Measurements from ENCODE around the gene SAP30L.

The SAP30L gene

GRCh38 chr5:154479944-154480750, 34.4 kb downstream of the SAP30L start:
- DNase-seq = no peak

GRCh38 chr5:154480847-154481246, 35.0 kb downstream of the SAP30L start:
- DNase-seq = no peak

- no peak for DNase-seq
These were observed 36.0 kb downstream of the SAP30L start for GRCh38 chr5:154481584-154482381.

- no peak for DNase-seq
These were observed 37.0 kb downstream of the SAP30L start for GRCh38 chr5:154482528-154483449.

- DNase-seq = no peak
These were observed 38.0 kb downstream of the SAP30L start for GRCh38 chr5:154483654-154484392.

- no peak for DNase-seq
These were observed 38.7 kb downstream of the SAP30L start for GRCh38 chr5:154484393-154485095.

- no peak for DNase-seq
These were observed 39.3 kb downstream of the SAP30L start for GRCh38 chr5:154485096-154485491.

GRCh38 chr5:154485850-154486426, 40.1 kb downstream of the SAP30L start:
- DNase-seq = no peak

- DNase-seq = no peak
These were observed 40.6 kb downstream of the SAP30L start for GRCh38 chr5:154486427-154486866.

- no peak for DNase-seq
These were observed 41.7 kb downstream of the SAP30L start for GRCh38 chr5:154487541-154487940.

- no peak for DNase-seq
These were observed 46.1 kb downstream of the SAP30L start for GRCh38 chr5:154491941-154492340.

- DNase-seq = no peak
These were observed 47.5 kb downstream of the SAP30L start for GRCh38 chr5:154493274-154493673.

GRCh38 chr5:154494036-154494435, 48.2 kb downstream of the SAP30L start:
- DNase-seq = no peak

GRCh38 chr5:154498591-154498990, 52.8 kb downstream of the SAP30L start:
- no peak for DNase-seq

GRCh38 chr5:154498994-154499393, 53.2 kb downstream of the SAP30L start:
- DNase-seq = no peak

- DNase-seq = no peak
These were observed 55.8 kb downstream of the SAP30L start for GRCh38 chr5:154501566-154501965.

GRCh38 chr5:154502180-154502579, 56.4 kb downstream of the SAP30L start:
- DNase-seq = no peak

- DNase-seq = no peak
These were observed 57.9 kb downstream of the SAP30L start for GRCh38 chr5:154503698-154504039.

GRCh38 chr5:154505567-154505966, 59.8 kb downstream of the SAP30L start:
- DNase-seq = no peak
